ENCODE data around the gene GPX8. TPM values are rescaled to one million over a fixed set of nuclear protein-coding genes. Genes with fewer than 3 reads are reported as not detected.

The GPX8 gene
- total RNA-seq (2022; extraction: Qiagen RNA extraction) = 30.6 to 36.7 TPM (median 32.4 TPM) in 5 replicates

GRCh38 chr5:55159763-55160492 is at the start of gene GPX8:
Gene GPX8 (plus strand): TSS chr5:55160171. CDS start chr5:55160193, 22 bp downstream.

GRCh38 chr5:55172937-55173686 is 13.1 kb downstream of the GPX8 start, which contains the start of gene CDC20B:
Gene CDC20B (minus strand): TSS chr5:55173177. CDS start chr5:55173000, 177 bp downstream.

Other genes starting within 250 kb of the GPX8 start
- not detected in 5 replicates for gene ESM1, start 174.6 kb upstream of the GPX8 start, total RNA-seq (2022; extraction: Qiagen RNA extraction)
- not detected in 5 replicates for gene GZMK, start 135.9 kb upstream of the GPX8 start, total RNA-seq (2022; extraction: Qiagen RNA extraction)
- not detected in 5 replicates for gene GZMA, start 57.5 kb upstream of the GPX8 start, total RNA-seq (2022; extraction: Qiagen RNA extraction)
- 0.03 to 0.10 TPM (median 0.07 TPM) in 5 replicates for gene CDC20B, start 13.0 kb downstream of the GPX8 start, total RNA-seq (2022; extraction: Qiagen RNA extraction)
- gene MCIDAS, start 67.1 kb downstream of the GPX8 start, total RNA-seq (2022; extraction: Qiagen RNA extraction) = 1.2 to 2.0 TPM (median 1.6 TPM) in 5 replicates
- 4.5 to 8.1 TPM (median 7.5 TPM) in 5 replicates for gene CCNO, start 73.4 kb downstream of the GPX8 start, total RNA-seq (2022; extraction: Qiagen RNA extraction)
- 18.5 to 23.7 TPM (median 20.8 TPM) in 5 replicates for gene DHX29, start 147.5 kb downstream of the GPX8 start, total RNA-seq (2022; extraction: Qiagen RNA extraction)
- gene MTREX, start 147.8 kb downstream of the GPX8 start, total RNA-seq (2022; extraction: Qiagen RNA extraction) = 26.4 to 59.7 TPM (median 32.7 TPM) in 5 replicates